SK-N-SH (cell line): ENCODE results near the gene ROBO4. TPM values are rescaled to one million over a fixed set of nuclear protein-coding genes. Genes with fewer than 3 reads are reported as not detected.

Experiments used
- CTCF ChIA-PET: fragments of 300-600, 350-600 bp; formaldehyde crosslinking; extraction: SDS; loops from one replicate; lab custom pipeline; 2021; lab: Yijun Ruan, JAX
- POLR2A ChIA-PET: fragments of 350-600 bp; sonication (Branson Sonifier 250); formaldehyde crosslinking; extraction: SDS; loops from one replicate; lab custom pipeline; 2020; ENCODE audit warnings: antibody characterized with exemption, inconsistent platforms; lab: Yijun Ruan, JAX
- DNase-seq: peaks from one replicate; pipeline ENCODE4 v3.0.0; 2012
- H2AFZ ChIP-seq: fragments of 200-600 bp; sonication (generic); 2 replicates; pipeline ENCODE4 v1.8.1; 2016; ENCODE audit warnings: antibody characterized with exemption, mild to moderate bottlenecking, low read depth
- H3F3A ChIP-seq: fragments of 200-600 bp; sonication (generic); replicated peaks from 2 replicates; pipeline ENCODE3; 2016; ENCODE audit warnings: antibody characterized with exemption, mild to moderate bottlenecking; ENCODE audit not compliant: insufficient read depth
- H3K27ac ChIP-seq, 2 experiments: fragments of 200-500 bp in 1 of 2; fragments of 200-600 bp in 1 of 2; sonication (Bioruptor generic) in 1 of 2; sonication (generic), shearing (Covaris generic) in 1 of 2; 2 replicates each; pipeline versions ENCODE4 v1.5.1 to v1.6.1; 2014 to 2016; ENCODE audit warnings: low read depth in 2 of 2, inconsistent platforms in 1 of 2, low read length in 1 of 2, mild to moderate bottlenecking in 1 of 2, mixed read lengths in 1 of 2
- H3K27me3 ChIP-seq: fragments of 200-600 bp; sonication (generic), shearing (Covaris generic); 2 replicates; pipeline ENCODE4 v1.6.1; 2016; ENCODE audit warnings: mixed run types; ENCODE audit not compliant: insufficient read depth
- H3K36me3 ChIP-seq, 2 experiments: fragments of 200-500 bp in 1 of 2; fragments of 200-600 bp in 1 of 2; sonication (Bioruptor generic) in 1 of 2; sonication (generic) in 1 of 2; replicated peaks in 1 of 2; 2 replicates each; pipeline versions ENCODE3 to v1.5.1; 2014 to 2016; ENCODE audit warnings: low read length in 1 of 2, mild to moderate bottlenecking in 1 of 2; ENCODE audit not compliant: insufficient read depth in 2 of 2, control insufficient read depth in 1 of 2
- H3K4me1 ChIP-seq, 2 experiments: fragments of 200-500 bp in 1 of 2; fragments of 200-600 bp in 1 of 2; sonication (Bioruptor generic) in 1 of 2; sonication (generic), shearing (Covaris generic) in 1 of 2; 2 replicates each; pipeline versions ENCODE4 v1.5.1 to v1.6.1; 2014 to 2016; ENCODE audit warnings: low read depth in 1 of 2, low read length in 1 of 2, mixed run types in 1 of 2; ENCODE audit not compliant: insufficient read depth in 2 of 2, control insufficient read depth in 1 of 2
- H3K4me2 ChIP-seq: fragments of 200-600 bp; sonication (generic), shearing (Covaris generic); 2 replicates; pipeline ENCODE4 v1.6.1; 2017; ENCODE audit warnings: mixed run types
- H3K4me3 ChIP-seq, 2 experiments: fragments of 200-500 bp in 1 of 2; fragments of 200-600 bp in 1 of 2; sonication (Bioruptor generic) in 1 of 2; sonication (generic), shearing (Covaris generic) in 1 of 2; 2 replicates each; pipeline versions ENCODE4 v1.5.1 to v1.8.1; 2014 to 2016; ENCODE audit warnings: low read depth in 2 of 2, inconsistent platforms in 1 of 2, low read length in 1 of 2, mild to moderate bottlenecking in 1 of 2, mixed read lengths in 1 of 2, moderate library complexity in 1 of 2
- H3K79me2 ChIP-seq: fragments of 200-600 bp; sonication (generic); 2 replicates; pipeline ENCODE4 v1.8.1; 2017; ENCODE audit warnings: mild to moderate bottlenecking; ENCODE audit not compliant: insufficient read depth
- H3K9ac ChIP-seq: fragments of 200-600 bp; sonication (generic); 2 replicates; pipeline ENCODE4 v1.6.1; 2017; ENCODE audit warnings: mixed run types
- H3K9me2 ChIP-seq: fragments of 200-600 bp; sonication (generic); 2 replicates; pipeline ENCODE4 v1.6.1; 2017; ENCODE audit warnings: mixed run types
- H3K9me3 ChIP-seq: fragments of 200-600 bp; sonication (generic); 2 replicates; pipeline ENCODE4 v1.6.1; 2017; ENCODE audit warnings: mixed run types, mild to moderate bottlenecking, moderate library complexity
- H4K20me1 ChIP-seq: fragments of 200-600 bp; sonication (generic); 2 replicates; pipeline ENCODE4 v1.6.1; 2017; ENCODE audit warnings: mild to moderate bottlenecking, mixed run types; ENCODE audit not compliant: insufficient read depth
- EZH2phosphoT487 ChIP-seq: fragments of 200-600 bp; sonication (generic); IDR thresholded peaks from 2 replicates; pipeline ENCODE4 v1.6.1; 2017; ENCODE audit warnings: low read depth, mixed run types, mild to moderate bottlenecking, antibody characterized with exemption, moderate library complexity, borderline replicate concordance
- FOXM1 ChIP-seq: IDR thresholded peaks from 2 replicates; pipeline ENCODE4 v1.4.0; 2012; ENCODE audit warnings: low read depth, mild to moderate bottlenecking
- NFIC ChIP-seq: IDR thresholded peaks from 2 replicates; pipeline ENCODE4 v1.4.0; 2012; ENCODE audit warnings: borderline replicate concordance
- NRF1 ChIP-seq: IDR thresholded peaks from 2 replicates; pipeline ENCODE4 v1.6.1; 2012; ENCODE audit warnings: low read depth, mild to moderate bottlenecking, low read length
- POLR2AphosphoS5 ChIP-seq: IDR thresholded peaks from 2 replicates; pipeline ENCODE4 v1.6.1; 2012; ENCODE audit warnings: low read depth, low read length
- RXRA ChIP-seq: IDR thresholded peaks from 2 replicates; pipeline ENCODE4 v1.4.0; 2012; ENCODE audit warnings: low read depth, mild to moderate bottlenecking, borderline replicate concordance
- SIN3A ChIP-seq: IDR thresholded peaks from 2 replicates; pipeline ENCODE4 v1.6.1; 2012; ENCODE audit warnings: low read depth, mild to moderate bottlenecking, low read length, moderate library complexity, borderline replicate concordance
- WGBS: methylation state at CpG from one replicate; pipeline ENCODE4 v1.1.6; 2017; ENCODE audit warnings: low lambda C conversion rate; 5-methylcytosine and 5-hydroxymethylcytosine counted together
- polyA plus RNA-seq, 3 experiments: library from polyadenylated mRNA; depleted of rRNA; stranded (reverse); fragments of >200 nt; gene quantifications; 2 replicates each; pipeline ENCODE4 v1.2.3, GENCODE V29; 2012
- TF ChIP-seq, protein P1 (sequence below): fragments of 150-350 bp; IDR thresholded peaks from 2 replicates; pipeline ENCODE4 v1.6.1; 2017; ENCODE audit warnings: antibody characterized with exemption, low read length, low read depth, borderline replicate concordance
- TF ChIP-seq, protein P2 (sequence below): IDR thresholded peaks from 2 replicates; pipeline ENCODE4; 2012
- TF ChIP-seq, protein P3 (sequence below): IDR thresholded peaks from 2 replicates; pipeline ENCODE4 v1.4.0; 2012; ENCODE audit warnings: low read depth, borderline replicate concordance

ROBO4 gene
- polyA plus RNA-seq, 1 of the 3 experiments (the other 2 are of a cell fraction), result 0.95 TPM

DNA sequence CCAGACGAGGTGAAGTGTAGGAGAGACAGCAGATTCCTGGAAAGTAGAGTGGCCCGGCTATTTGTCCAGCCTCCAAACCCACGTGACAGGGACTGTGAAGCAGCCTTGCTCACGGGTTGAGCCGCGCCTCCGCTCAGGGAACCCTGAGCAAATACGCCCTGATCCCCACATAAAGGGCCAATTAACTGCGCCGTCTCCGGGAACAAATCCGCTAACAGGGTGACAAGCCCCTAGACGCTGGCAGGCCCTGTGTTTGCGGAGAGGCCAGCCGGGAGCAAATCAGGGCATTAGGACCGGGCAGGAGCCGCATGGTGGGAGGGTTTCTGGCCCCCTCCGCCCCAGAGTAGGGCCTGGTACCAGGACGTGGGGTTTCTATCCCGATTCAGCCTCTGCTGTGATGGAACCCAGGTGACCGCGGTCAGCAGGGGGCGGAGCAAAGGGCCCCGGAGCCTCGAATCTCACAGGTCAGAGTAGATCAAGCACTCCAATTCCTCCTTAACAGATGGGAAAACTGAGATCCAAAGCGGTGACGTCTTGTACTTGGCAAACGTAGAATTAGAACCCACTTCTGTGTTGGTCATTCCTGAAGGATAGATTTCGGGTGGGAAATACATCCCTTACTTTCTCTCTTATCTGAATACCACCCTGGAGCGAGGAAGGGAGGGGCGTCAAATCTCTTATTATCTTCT lies 34.4 kb downstream of the ROBO4 start:
- Histone ChIP-seq H3F3A (no peaks in the 10 kb centered on the region), H4K20me1 (no peaks in the 10 kb centered on the region), H3K4me1 (peaks cover 4 to 24% of the 10 kb centered on the region in 2 experiments; a peak in 1 of 4 replicates), H3K27me3 (peaks cover 74% of the 10 kb centered on the region), H3K9me3 (no peaks in the 10 kb centered on the region), H3K9ac (no peak overlapping the region), H3K4me2 (peak overlapping the region; percentile 54), H2AFZ (no peak overlapping the region), H3K4me3 (peak overlapping the region in 1 of 2 experiments; percentile 30; a peak in 2 of 4 replicates), H3K9me2 (no peaks in the 10 kb centered on the region), H3K27ac (no peak overlapping the region), H3K36me3 (no peaks in the 10 kb centered on the region), H3K79me2 (no peaks in the 10 kb centered on the region)
- TF ChIP-seq, protein P1, sequence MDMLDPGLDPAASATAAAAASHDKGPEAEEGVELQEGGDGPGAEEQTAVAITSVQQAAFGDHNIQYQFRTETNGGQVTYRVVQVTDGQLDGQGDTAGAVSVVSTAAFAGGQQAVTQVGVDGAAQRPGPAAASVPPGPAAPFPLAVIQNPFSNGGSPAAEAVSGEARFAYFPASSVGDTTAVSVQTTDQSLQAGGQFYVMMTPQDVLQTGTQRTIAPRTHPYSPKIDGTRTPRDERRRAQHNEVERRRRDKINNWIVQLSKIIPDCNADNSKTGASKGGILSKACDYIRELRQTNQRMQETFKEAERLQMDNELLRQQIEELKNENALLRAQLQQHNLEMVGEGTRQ, result no peak
- TF ChIP-seq, protein P2, sequence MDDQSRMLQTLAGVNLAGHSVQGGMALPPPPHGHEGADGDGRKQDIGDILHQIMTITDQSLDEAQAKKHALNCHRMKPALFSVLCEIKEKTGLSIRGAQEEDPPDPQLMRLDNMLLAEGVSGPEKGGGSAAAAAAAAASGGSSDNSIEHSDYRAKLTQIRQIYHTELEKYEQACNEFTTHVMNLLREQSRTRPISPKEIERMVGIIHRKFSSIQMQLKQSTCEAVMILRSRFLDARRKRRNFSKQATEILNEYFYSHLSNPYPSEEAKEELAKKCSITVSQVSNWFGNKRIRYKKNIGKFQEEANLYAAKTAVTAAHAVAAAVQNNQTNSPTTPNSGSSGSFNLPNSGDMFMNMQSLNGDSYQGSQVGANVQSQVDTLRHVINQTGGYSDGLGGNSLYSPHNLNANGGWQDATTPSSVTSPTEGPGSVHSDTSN, result no peak
- TF ChIP-seq RXRA, result no peak
- no peak for TF ChIP-seq FOXM1
- TF ChIP-seq NFIC, result no peak
- no peak for TF ChIP-seq EZH2phosphoT487
- no peak for TF ChIP-seq NRF1
- TF ChIP-seq, protein P3, sequence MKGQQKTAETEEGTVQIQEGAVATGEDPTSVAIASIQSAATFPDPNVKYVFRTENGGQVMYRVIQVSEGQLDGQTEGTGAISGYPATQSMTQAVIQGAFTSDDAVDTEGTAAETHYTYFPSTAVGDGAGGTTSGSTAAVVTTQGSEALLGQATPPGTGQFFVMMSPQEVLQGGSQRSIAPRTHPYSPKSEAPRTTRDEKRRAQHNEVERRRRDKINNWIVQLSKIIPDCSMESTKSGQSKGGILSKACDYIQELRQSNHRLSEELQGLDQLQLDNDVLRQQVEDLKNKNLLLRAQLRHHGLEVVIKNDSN, result peak; percentile 72; the same call in 1 of the 2 replicates
- no peak for TF ChIP-seq SIN3A
- DNase-seq, result peak; percentile 63
- CTCF ChIA-PET, result interaction anchor here (0.9 kb wide), 1 partner anchor 483 kb away, joined by 3 read pairs; no protein-coding TSS in a partner anchor
- 27% methylated on average over 11 of the region's 31 CpGs for WGBS
- POLR2A ChIA-PET, result no interaction called here

DNA sequence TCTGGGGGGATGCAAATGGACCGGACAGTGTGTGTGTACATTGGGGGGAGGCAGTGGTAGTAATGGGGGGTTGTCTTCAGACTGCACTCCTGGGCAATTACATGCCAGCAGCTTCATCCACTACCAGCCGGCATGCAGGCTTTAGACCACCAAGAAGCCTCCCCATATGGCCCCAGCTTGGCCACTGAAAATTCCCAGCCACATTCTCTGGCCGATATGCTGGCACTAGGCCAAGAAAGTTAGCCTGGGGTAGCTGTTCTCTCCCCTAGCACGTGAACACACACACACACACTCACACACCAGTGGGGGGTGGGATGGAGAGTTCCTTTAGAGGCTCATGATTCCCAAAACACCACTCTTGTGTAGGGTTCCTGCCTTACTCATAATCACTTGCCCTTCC lies 36.0 kb downstream of the ROBO4 start:
- no peak overlapping the region for H3K4me3 ChIP-seq
- TF ChIP-seq POLR2AphosphoS5, result no peak
- peaks cover 4 to 23% of the 10 kb centered on the region in 2 experiments; a peak in 1 of 4 replicates for H3K4me1 ChIP-seq
- H4K20me1 ChIP-seq, result no peaks in the 10 kb centered on the region
- DNase-seq, result peak; percentile 54
- H3K4me2 ChIP-seq, result no peak overlapping the region
- no peak overlapping the region for H3K27ac ChIP-seq
- H3K9me3 ChIP-seq, result no peaks in the 10 kb centered on the region
- no peaks in the 10 kb centered on the region for H3K36me3 ChIP-seq
- 24% methylated on average over 2 of the region's 4 CpGs for WGBS
- H2AFZ ChIP-seq, result no peak overlapping the region
- H3K9me2 ChIP-seq, result no peaks in the 10 kb centered on the region
- POLR2A ChIA-PET, result no interaction called here
- H3K9ac ChIP-seq, result no peak overlapping the region
- no peaks in the 10 kb centered on the region for H3K79me2 ChIP-seq
- H3F3A ChIP-seq, result no peaks in the 10 kb centered on the region
- CTCF ChIA-PET, result interaction anchor here (0.9 to 2.2 kb wide), 5 partner anchors 14 to 217 kb away, joined by 3 to 16 read pairs (median 5); no protein-coding TSS in a partner anchor
- H3K27me3 ChIP-seq, result peaks cover 60% of the 10 kb centered on the region
